Left ventricle myocardium inferior (tissue), 1 donor: Measurements from ENCODE around the gene SLC12A4. TPM values are rescaled to one million over a fixed set of nuclear protein-coding genes. Genes with fewer than 3 reads are reported as not detected.
"Not testable (repeated sequence)": the region's sequence is repeated elsewhere in the genome, so short reads cannot be mapped to it uniquely, and the experiment has no call there.

ENCODE experiments used
- DNase-seq: peaks from one replicate; pipeline ENCODE4 v3.0.0-alpha.2; 2020
- H3K27ac ChIP-seq: fragments of 200-600 bp; replicated peaks from 2 replicates; pipeline ENCODE4 v1.8.0; 2021
- H3K27me3 ChIP-seq: fragments of 200-600 bp; 2 replicates; pipeline ENCODE4 v1.8.0; 2021; ENCODE audit warnings: low read depth
- H3K36me3 ChIP-seq: fragments of 200-600 bp; 2 replicates; pipeline ENCODE4 v1.8.0; 2021
- H3K4me1 ChIP-seq: fragments of 200-600 bp; 2 replicates; pipeline ENCODE4 v1.8.0; 2021
- H3K4me3 ChIP-seq: fragments of 200-600 bp; 2 replicates; pipeline ENCODE4 v1.8.0; 2021; ENCODE audit warnings: mild to moderate bottlenecking, moderate library complexity
- H3K9me3 ChIP-seq: fragments of 200-600 bp; replicated peaks from 2 replicates; pipeline ENCODE4 v1.8.0; 2021
- CTCF ChIP-seq: fragments of 200-600 bp; IDR thresholded peaks from 2 replicates; pipeline ENCODE4 v1.8.0; 2021; ENCODE audit warnings: antibody characterized with exemption, mild to moderate bottlenecking, borderline replicate concordance
- intact Hi-C: fragments of 100-400 bp; cut with micrococcal nuclease; formaldehyde crosslinking; loops from one replicate; pipeline ENCODE4 v1.11.0; 2022
- total RNA-seq: library from RNA; stranded (reverse); fragmentation: NEBNext Ultra II Directional; extraction: Animal tissue kit (Norgen Biotek cat#: 25700); gene quantifications from one replicate; pipeline ENCODE4 v1.2.1, GENCODE V29; 2021
- donor health status: DM: no; HTN: yes; CAD: no; lungs with severe emphysema.

The SLC12A4 gene
- total RNA-seq, 1 donor from 2014 or later: 79.2 TPM

- no peak for TF ChIP-seq CTCF
Measured at GRCh38 chr16:67917140-67917851, 51.1 kb downstream of the SLC12A4 start.

GRCh38 chr16:67915831-67916723, 52.4 kb downstream of the SLC12A4 start:
- no peak overlapping the region for H3K4me3 ChIP-seq
- peak overlapping the region; percentile 76 for H3K27ac ChIP-seq
- no peaks in the 10 kb centered on the region for H3K27me3 ChIP-seq
- TF ChIP-seq CTCF: no peak
- intact Hi-C loops: no loop called here
- no peaks in the 10 kb centered on the region for H3K9me3 ChIP-seq
- peaks cover 12% of the 10 kb centered on the region for H3K36me3 ChIP-seq
- H3K4me1 ChIP-seq: peaks cover 74% of the 10 kb centered on the region
- no peak for DNase-seq

More at GRCh38 chr16:67917140-67917851, 51.1 kb downstream of the SLC12A4 start:
- Histone ChIP-seq H3K9me3 (no peaks in the 10 kb centered on the region), H3K36me3 (peaks cover 7% of the 10 kb centered on the region), H3K4me3 (no peak overlapping the region), H3K27me3 (no peaks in the 10 kb centered on the region), H3K4me1 (peaks cover 78% of the 10 kb centered on the region), H3K27ac (peak overlapping the region; percentile 76)
- intact Hi-C loops: no loop called here
- peak; percentile 55 for DNase-seq

- peaks cover 19% of the 10 kb centered on the region for H3K36me3 ChIP-seq
- intact Hi-C loops, DNase-seq, H3K27ac ChIP-seq, H3K4me3 ChIP-seq, H3K9me3 ChIP-seq, H3K27me3 ChIP-seq: not testable (repeated sequence)
- H3K4me1 ChIP-seq: peaks cover 70% of the 10 kb centered on the region
Measured at GRCh38 chr16:67915496-67915769, 53.0 kb downstream of the SLC12A4 start.

- no peak for TF ChIP-seq CTCF
- Histone ChIP-seq H3K27ac (no peak overlapping the region), H3K9me3 (no peaks in the 10 kb centered on the region), H3K4me1 (peaks cover 65% of the 10 kb centered on the region), H3K36me3 (peaks cover 24% of the 10 kb centered on the region), H3K4me3 (no peak overlapping the region), H3K27me3 (no peaks in the 10 kb centered on the region)
- intact Hi-C loops: no loop called here
- no peak for DNase-seq
Measured at GRCh38 chr16:67914758-67915495, 53.5 kb downstream of the SLC12A4 start.

GRCh38 chr16:67910158-67910557, 58.3 kb downstream of the SLC12A4 start:
- TF ChIP-seq CTCF: no peak
- H3K4me3 ChIP-seq: no peak overlapping the region
- peaks cover 31% of the 10 kb centered on the region for H3K36me3 ChIP-seq
- H3K4me1 ChIP-seq: peaks cover 17% of the 10 kb centered on the region
- H3K27me3 ChIP-seq: no peaks in the 10 kb centered on the region
- no peaks in the 10 kb centered on the region for H3K9me3 ChIP-seq
- DNase-seq: no peak
- H3K27ac ChIP-seq: no peak overlapping the region
- intact Hi-C loops: no loop called here
